CD4-positive, alpha-beta T cell treated with Interleukin-12 subunit alpha and Interleukin-12 subunit beta, for 1 hour (primary cell): ENCODE results near the gene SLFN14.
"Not testable (repeated sequence)": the region's sequence is repeated elsewhere in the genome, so short reads cannot be mapped to it uniquely, and the experiment has no call there.

ENCODE experiments used
- DNase-seq: peaks from one replicate; pipeline ENCODE4 v3.0.0-alpha.2; 2020

The SLFN14 gene

DNA sequence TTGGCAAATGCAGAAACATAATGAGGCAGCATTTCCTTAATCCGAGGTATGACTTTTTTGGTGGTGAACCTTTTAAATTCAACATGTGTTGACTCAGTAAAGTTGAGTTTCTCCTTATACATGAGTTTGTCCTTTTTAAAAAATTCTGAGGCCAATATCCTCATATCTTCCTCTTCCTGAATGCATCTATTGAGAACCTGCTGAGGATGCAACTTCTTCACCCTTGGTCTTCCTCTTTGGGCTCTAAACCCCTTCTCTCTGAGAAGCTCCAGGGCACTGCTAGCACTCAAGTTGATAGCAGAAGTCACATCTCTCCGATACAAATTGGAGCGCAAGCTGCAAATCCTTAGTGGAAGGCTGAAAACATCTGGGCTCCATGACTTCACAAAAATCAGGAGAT lies 3.3 kb downstream of the SLFN14 start:
- no peak for DNase-seq

GRCh38 chr17:35555691-35556090 lies 4.9 kb downstream of the SLFN14 start:
- DNase-seq: no peak

GRCh38 chr17:35554668-35555067 lies 6.0 kb downstream of the SLFN14 start:
- DNase-seq: no peak

DNA sequence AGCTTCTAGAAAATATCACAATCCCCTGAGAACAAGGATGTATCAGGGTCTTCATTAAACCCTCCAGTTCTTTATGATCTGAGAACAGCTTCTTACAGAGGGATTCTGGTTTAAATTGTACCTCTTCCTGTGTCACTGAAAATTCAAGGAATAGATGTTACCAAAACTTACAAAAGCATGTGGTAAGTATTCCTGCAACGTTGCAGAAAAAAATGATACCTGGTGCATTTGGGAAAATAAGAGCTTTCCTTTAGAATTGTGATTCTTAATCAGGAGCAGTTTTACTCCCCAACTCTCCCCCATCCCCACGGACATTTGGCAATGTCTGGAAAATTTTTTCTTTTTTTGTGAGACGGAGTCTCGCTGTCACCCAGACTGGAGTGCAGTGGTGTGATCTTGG lies 7.3 kb downstream of the SLFN14 start:
- no peak for DNase-seq

DNA sequence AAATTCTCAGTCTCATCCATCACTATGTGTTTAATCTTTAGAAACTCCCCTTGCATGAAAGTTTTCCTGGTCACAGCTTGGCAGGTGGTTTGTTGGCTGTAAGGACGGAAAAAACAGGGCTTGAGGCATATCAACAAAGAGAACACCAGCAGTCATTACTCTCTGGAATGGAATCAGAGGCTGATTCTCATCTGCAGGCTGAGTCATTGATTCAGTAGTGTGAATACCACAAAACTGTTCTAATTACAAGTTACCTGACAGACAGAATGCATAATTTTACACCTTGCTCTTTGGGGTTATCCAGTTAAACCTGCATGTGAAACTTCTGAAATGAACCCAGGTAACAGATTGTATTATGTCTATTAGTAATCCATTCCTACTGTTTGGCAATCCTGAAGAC lies 11.6 kb downstream of the SLFN14 start:
- no peak for DNase-seq

GRCh38 chr17:35548208-35548810 lies 12.3 kb downstream of the SLFN14 start:
- DNase-seq: no peak

DNA sequence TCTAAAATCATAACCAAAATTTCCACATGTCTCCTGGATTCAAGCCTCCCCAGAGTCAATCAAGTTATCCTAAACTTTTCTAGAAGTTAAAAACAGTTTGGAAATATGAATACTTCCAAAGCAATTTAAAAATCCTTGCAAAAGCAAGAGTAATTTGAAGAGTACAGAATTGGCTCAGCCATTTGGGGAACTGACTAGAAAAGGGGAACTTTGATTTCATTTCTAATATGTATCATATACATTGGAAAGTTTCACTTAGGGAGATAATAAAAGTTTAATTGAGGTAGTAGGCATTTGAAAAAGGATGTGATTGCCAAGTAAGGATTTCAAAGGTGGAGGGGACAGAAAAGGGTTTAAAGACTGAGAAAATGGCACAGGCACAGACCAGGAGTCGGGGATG lies 14.1 kb downstream of the SLFN14 start:
- no peak for DNase-seq

GRCh38 chr17:35545150-35545549 lies 15.5 kb downstream of the SLFN14 start:
- no peak for DNase-seq

- no peak for DNase-seq
Measured at GRCh38 chr17:35543856-35544255, 16.8 kb downstream of the SLFN14 start.

DNA sequence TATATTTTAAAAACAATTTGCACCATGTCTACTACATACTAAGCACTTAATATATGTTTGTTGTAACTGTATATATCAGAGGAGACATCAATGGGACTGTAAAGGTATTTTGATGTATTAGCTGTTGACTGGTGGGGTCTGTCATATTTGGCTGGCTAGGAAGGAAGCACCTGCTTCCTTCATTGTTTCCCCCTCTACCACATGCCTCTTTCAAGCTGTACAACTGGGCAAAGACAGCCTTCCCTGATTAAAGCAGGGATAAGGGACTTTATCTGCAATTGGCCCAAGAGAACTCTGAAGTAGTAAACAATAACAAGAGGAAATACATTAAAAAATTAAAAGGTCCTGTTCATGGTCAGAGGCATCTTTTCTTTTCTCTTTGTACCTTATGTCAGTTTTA lies 17.6 kb downstream of the SLFN14 start:
- DNase-seq: no peak

DNA sequence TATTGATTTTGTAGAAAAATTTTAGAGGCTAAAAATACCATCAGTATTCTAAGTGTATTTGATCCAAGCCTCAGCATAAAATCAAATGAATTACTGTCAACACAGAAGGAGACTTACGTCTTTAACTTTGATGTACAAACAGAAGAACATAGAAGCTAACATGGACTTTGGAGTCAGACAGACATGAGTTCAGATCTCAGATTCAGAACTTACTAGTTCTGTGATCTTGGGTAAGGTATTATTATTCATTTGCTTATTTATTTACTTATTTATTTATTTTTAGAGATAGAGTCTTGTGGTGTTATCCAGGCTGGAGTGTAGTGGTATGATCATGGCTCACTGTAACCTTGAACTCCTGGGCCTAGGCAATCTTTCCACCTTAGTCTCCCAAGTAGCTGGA lies 19.2 kb downstream of the SLFN14 start:
- no peak for DNase-seq

DNA sequence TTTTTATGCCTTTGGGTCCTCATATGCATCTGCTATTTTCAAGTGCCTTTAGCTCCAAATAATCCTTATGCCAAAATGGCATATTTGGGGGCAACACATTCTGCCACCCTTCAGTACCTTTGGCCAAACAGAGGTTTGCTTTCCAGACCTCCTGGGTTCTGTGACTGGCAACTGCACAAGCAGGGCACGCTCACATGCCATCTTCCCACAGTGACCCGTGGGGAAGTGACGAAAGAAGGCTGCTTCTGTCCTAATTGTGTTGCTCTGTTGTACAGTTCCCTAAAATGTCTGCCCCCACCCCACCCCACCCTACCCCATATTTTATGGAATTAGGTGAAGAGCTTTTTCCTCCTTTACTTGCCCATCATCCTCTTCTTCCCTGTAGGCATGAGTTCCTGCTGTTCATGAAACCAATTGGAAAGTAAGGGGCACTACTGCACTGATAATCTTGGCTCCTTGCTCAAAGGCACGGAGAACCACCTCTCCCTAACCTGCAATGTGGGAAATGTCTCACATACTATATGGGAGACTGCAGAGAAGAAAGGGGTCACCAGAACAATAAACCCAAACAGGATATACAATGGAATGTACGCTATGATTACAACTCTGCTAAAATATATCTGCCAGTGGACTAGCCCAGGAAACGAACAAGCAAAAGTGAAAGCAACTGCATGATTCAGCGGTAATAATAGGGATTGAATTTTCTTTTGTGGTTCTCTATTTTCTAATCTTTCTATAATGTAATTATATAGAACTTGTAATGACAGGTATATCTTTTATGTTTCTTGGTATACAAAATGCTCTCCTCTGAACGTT lies 19.8 kb downstream of the SLFN14 start:
- DNase-seq: peak; percentile 59

GRCh38 chr17:35539659-35540026 lies 21.0 kb downstream of the SLFN14 start:
- no peak for DNase-seq

DNA sequence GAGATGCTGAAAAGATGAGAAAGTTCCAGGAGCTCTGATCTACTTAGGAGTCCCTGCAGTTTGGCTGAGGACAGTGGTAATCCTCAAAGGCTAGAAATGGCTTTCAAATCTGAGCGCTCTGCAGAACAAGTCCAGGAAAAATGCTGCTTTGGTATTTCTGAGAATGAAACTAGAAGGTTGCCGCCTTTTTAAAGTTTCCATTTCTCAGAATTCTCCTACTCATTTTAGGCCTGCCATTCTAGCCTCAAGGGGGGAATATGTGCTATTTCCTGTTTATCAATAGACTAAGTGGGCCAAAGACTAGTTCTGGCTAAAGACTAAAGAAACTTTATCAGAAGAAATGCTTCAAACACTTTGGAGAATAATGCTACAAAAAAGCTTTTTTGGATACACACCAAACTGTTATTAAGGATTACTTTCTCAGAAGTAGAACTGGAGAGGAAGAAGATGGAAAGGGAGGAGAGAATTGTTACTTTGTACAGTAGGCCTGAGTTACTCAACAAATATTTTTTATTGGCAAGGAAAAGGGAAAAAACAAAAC lies 22.9 kb downstream of the SLFN14 start, which contains the start of gene SLFN12L:
TSS of gene SLFN12L (minus strand) at position 78 of the 541 bp plus-strand sequence. CDS start 15,314 bp downstream, outside the sequence.
- peak; percentile 69 for DNase-seq

GRCh38 chr17:35536664-35537171 lies 23.9 kb downstream of the SLFN14 start:
- no peak for DNase-seq

GRCh38 chr17:35535406-35535805 lies 25.2 kb downstream of the SLFN14 start:
- not testable (repeated sequence) for DNase-seq

DNA sequence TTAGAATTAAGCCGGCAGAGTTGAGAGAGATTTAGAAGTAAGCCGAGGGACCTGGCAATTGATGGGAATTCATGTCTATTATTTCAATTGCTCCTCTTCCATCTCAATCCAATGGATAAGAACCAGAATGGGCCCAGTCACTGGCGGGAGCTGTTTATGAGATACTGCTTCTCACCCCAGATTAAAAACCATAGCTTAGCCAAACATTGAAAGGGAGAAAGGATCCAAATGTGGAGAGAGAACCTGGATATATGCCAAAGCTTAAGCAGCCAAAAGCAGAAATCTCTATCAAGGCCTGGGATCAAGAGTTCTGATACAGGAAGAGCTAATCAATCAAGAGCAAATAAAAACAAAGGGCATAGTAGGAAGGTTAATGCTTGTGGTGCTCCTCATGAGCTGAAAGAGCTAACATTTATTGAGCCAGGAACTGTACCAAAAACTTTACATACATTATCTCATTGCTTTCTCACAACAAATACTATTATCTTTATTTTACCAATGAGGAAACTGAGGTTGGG lies 26.0 kb downstream of the SLFN14 start:
- no peak for DNase-seq

DNA sequence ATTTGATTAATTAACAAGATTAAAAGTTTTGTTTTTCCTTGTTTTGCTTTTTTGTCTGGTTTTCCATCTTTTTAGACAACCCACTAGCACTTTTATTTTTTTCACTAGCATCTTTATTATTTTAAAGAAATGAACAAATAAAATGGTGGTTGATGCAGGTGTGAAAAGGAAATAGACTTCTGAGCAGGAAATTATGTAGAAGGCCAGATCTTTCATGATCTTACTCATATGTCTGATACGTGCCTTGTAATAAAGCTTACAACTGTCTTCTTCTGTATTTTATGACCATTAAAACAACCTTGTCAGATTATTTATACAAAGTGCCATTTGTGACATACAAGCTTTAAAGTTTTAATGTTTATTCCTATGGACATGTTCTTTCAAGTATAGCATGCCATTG lies 29.5 kb downstream of the SLFN14 start:
- peak; percentile 43 for DNase-seq

DNA sequence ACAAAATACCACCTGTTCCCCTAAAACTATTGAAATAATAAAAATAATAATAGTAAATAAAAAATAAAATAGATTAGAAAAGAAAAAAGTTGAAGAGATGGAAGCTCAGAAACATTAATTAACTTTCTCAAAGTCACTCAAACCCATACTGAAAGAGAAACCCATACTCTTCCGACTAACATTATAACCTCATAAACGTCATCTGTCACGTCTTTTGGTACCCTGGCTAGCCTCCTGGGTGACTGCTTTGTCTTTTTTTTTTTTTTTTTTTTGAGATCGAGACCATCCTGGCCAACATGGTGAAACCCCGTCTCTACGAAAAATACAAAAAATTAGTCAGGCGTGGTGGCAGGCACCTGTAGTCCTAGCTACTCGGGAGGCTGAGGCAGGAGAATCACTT lies 30.8 kb downstream of the SLFN14 start:
- DNase-seq: peak; percentile 42

GRCh38 chr17:35529326-35529725 lies 31.3 kb downstream of the SLFN14 start:
- not testable (repeated sequence) for DNase-seq

DNA sequence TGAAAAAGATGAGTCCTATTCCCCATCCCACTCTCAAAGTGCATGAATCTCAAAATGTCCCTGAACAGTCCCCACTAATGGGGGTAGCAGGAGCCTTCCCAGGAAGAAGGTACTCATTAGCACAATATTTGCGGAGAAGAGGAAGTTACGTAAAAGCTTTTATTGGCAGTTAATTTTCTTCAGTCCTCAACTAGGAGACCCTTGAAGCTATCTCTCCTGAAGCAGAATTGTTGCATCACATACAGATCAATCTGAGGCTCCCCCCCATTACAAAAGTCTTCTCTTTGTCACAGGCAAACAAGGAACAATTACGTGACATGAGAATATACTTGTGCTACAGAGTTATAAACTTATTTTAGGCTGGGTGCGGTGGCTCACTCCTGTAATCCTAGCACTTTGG lies 37.3 kb downstream of the SLFN14 start:
- no peak for DNase-seq

DNA sequence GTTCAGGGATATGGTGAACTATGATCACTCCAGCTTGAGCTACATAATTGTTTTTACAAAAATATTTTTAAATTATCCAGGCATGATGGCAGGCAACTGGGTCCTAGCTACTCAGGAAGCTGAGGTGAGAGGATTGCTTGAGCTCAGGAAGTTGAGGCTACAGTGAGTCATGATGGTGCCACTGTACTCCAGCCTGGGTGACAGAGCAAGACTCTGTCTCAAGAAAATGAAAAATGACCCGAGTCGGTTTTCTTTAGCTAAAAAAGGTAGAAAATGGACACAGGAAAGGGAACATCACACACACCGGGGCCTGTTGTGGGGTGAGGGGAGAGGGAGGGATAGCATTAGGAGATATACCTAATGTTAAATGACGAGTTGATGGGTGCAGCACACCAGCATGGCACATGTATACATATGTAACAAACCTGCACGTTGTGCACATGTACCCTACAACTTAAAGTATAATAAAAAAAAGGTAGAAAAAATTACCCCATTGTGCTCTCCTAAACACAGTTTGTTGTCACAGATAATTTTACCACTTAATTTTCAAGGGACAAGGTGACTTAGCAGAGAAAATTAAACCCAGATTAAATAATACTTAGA lies 38.9 kb downstream of the SLFN14 start:
- peak; percentile 67 for DNase-seq

- DNase-seq: no peak
Measured at GRCh38 chr17:35521150-35521549, 39.5 kb downstream of the SLFN14 start.
